ENCODE results near the gene TEC. TPM values are rescaled to one million over a fixed set of nuclear protein-coding genes. Genes with fewer than 3 reads are reported as not detected.

Gene TEC
- total and polyA plus RNA-seq, 12 donors = 1.4 to 8.0 (median 4.7) TPM

DNA sequence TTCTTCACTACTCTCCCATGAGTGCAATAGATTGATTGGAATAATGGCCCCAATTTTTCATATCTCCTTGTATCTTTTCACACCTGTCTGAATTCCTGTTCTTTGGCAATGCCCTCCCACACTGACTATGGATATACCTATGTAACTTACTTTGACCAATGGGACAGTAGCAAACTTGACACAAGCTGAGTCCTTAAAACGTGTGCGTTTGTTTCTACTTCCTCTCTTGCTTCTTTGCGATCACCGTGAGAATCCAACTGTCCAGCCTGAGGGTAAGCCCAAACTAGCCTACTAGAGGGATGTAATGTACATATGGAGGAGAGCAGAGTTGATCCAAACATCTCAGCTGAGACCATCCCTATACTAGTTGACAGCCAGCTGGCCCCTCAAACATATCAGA lies 19.3 kb downstream of the TEC start:
- 75 to 100% (median 86%) methylated on average over 4 of the region's 4 CpGs for WGBS, 4 donors
- H3K27me3 ChIP-seq = no peaks in the 10 kb centered on the region
- no peaks in the 10 kb centered on the region for H3K36me3 ChIP-seq (replicated peaks in 1 of 2)
- H3K9me3 ChIP-seq (replicated peaks in 1 of 3) = no peaks in the 10 kb centered on the region
- no peak for DNase-seq
- no peak overlapping the region for H3K27ac ChIP-seq
- TF ChIP-seq POLR2A (IDR thresholded peaks at IDR 0.05) = no peak
- no peak for TF ChIP-seq CTCF (IDR thresholded peaks at IDR 0.05)
- intact Hi-C loops (cut with DNase I) = no loop called here
- peaks cover 17% of the 10 kb centered on the region in 2 donors for H3K4me1 ChIP-seq (replicated peaks in 1 of 2)
- no peak overlapping the region for H3K4me3 ChIP-seq

DNA sequence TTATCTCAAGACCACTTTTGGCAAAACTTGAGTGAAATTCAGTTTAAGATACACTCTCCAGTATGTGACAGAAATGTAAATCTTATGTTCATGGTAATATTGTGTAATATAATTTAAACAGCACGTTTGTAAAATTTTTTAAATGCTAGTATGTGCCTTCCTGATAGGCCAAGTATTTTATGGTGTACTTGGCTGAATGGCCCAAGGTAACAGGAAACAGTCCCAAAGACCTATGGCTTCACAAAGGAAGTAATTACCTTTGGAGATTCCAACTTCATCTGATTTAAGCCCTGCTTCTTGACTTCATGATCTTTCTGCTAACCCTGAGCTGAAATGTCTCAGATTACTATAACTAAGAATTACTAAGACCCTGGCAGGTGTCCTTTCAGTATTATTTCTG lies 20.3 kb downstream of the TEC start:
- H3K4me3 ChIP-seq = no peak overlapping the region
- WGBS, 4 donors = 22 to 49% (median 39%) methylated on average over 1 of the region's 1 CpG

DNA sequence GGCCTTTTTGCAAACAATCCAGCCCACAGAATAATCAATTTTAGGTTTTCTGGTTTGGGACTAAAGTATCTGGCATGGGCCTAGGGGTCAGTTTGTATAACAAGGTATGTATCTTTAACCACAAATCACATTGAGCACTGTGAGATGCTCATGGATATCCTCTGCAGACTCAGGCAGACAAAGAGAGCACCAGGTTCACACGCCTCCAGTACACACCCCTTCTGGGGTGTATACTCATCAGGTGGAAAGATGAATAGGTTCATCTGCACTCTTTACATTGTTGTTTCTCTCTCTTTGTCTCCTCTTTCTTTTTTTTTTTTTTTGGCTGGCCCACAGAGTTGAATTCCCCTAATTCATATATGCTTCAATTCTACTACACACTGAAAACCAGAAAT lies 21.1 kb downstream of the TEC start:
- Histone ChIP-seq H3K27me3 (no peaks in the 10 kb centered on the region), H3K9me3 (replicated peaks in 1 of 3) (no peaks in the 10 kb centered on the region), H3K27ac (no peak overlapping the region), H3K4me1 (replicated peaks in 1 of 2) (peaks cover under 1% of the 10 kb centered on the region in 2 donors), H3K36me3 (replicated peaks in 1 of 2) (no peaks in the 10 kb centered on the region), H3K4me3 (no peak overlapping the region)
- intact Hi-C loops (cut with DNase I) = no loop called here
- WGBS, 4 donors = 81 to 97% (median 91%) methylated on average over 1 of the region's 1 CpG
- DNase-seq = no peak
- TF ChIP-seq CTCF (IDR thresholded peaks at IDR 0.05) (no peak), POLR2A (IDR thresholded peaks at IDR 0.05) (no peak)

More for the DNA sequence above, 20.3 kb downstream of the TEC start:
- H3K27me3 ChIP-seq = no peaks in the 10 kb centered on the region
- no peak for DNase-seq
- no peaks in the 10 kb centered on the region for H3K9me3 ChIP-seq (replicated peaks in 1 of 3)
- intact Hi-C loops (cut with DNase I) = no loop called here
- H3K4me1 ChIP-seq (replicated peaks in 1 of 2) = peaks cover 7 to 8% of the 10 kb centered on the region in 2 donors
- TF ChIP-seq CTCF (IDR thresholded peaks at IDR 0.05) (no peak), POLR2A (IDR thresholded peaks at IDR 0.05) (no peak)
- H3K36me3 ChIP-seq (replicated peaks in 1 of 2) = no peaks in the 10 kb centered on the region
- no peak overlapping the region for H3K27ac ChIP-seq

GRCh38 chr4:48247878-48248558 lies 21.6 kb downstream of the TEC start:
- no peak overlapping the region for H3K4me3 ChIP-seq
- H3K36me3 ChIP-seq (replicated peaks in 1 of 2) = no peaks in the 10 kb centered on the region
- H3K27ac ChIP-seq = no peak overlapping the region
- H3K9me3 ChIP-seq (replicated peaks in 1 of 3) = no peaks in the 10 kb centered on the region
- no peak for DNase-seq
- intact Hi-C loops (cut with DNase I) = no loop called here
- WGBS, 4 donors = 80 to 88% (median 83%) methylated on average over 5 of the region's 5 CpGs
- H3K4me1 ChIP-seq (replicated peaks in 1 of 2) = no peaks in the 10 kb centered on the region
- TF ChIP-seq POLR2A (IDR thresholded peaks at IDR 0.05) (no peak), CTCF (IDR thresholded peaks at IDR 0.05) (no peak)
- H3K27me3 ChIP-seq = no peaks in the 10 kb centered on the region
